Measurements from ENCODE around the gene RPL26.
A peak's percentile ranks its signal among the peaks of the same experiment; 100 is the strongest.

RPL26 gene

DNA sequence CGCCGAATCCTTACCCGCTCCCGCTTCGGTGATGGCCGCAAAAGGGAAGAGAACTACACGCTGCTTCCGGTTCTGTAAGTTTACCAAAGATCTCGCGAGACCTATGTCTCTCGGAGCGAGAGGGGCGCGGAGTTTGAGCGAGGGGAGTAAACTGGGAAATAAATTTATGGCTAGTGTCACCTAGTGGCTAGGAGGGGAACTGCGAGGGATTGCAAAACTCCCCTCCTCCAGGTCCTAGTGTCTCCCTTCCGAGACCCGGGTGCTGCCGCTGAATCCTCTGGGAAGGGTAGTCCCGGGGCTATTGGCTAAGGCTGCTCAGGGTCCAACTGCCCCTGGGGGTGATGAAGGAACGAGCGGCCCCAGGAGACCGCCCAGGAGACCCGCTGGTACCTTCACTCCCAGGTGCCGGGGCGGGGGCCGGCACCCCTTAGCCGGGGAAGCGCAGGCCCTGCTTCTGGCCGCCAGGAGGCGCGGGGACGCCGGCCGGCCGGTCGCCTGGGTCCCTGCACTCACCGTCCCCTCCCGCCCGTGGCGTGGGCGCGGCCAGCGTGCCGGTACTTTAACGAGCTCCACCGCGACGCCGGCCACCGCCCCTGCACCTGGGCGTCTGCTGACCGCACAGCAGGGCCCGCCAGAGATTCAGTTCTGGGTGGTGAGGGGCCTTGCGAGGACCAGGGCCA lies at the start of gene RPL26:
TSS of gene RPL26 (minus strand) at position 51 of the 680 bp plus-strand sequence. CDS start 883 bp downstream, outside the sequence.
- peak; percentile 80 to 86 for DNase-seq (ENCODE audit: extremely low read depth in 1 of 2, low read depth in 1 of 2)

DNA sequence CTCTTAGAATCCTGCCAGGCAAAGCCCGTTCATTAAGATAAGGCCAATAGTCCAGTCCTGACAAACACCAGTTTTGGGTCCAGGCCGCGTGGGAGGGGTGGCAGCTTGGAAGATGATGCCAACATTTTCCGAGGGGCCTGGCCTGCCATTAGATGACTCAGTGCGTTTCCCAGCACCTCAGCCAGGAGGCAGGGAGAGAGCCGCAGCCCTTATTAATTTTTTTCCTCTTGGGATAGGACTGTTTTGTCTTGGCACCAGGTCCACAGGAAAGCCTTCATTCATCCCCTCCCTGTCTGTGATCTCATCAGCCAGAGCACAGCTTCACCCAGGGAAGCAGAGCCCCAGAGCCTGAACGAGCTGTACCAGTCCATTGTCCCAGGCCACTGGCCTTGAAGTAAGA lies 48.0 kb upstream of the RPL26 start:
- DNase-seq (ENCODE audit: extremely low read depth in 1 of 2, low read depth in 1 of 2) = no peak

DNA sequence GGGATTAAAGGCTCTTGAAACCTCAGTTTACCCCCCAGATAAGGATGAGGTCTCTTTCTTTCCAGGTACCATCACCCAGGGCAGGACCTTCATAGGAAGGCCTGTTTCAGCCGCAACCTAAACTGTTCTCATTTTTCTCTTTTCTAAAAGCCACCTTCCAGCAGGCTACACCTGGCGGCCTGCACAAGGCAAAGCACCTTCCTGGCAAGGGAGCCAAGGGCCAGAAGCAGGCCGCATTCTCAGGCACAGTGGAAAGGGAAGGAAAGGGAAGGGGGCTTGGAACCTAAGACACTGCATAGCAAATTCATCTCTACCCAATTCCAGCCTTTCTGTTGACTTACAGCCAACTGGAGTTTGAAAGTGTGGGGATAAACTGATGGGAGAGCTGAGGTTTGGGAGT lies 43.8 kb upstream of the RPL26 start:
- no peak for DNase-seq (ENCODE audit: extremely low read depth in 1 of 2, low read depth in 1 of 2)

DNA sequence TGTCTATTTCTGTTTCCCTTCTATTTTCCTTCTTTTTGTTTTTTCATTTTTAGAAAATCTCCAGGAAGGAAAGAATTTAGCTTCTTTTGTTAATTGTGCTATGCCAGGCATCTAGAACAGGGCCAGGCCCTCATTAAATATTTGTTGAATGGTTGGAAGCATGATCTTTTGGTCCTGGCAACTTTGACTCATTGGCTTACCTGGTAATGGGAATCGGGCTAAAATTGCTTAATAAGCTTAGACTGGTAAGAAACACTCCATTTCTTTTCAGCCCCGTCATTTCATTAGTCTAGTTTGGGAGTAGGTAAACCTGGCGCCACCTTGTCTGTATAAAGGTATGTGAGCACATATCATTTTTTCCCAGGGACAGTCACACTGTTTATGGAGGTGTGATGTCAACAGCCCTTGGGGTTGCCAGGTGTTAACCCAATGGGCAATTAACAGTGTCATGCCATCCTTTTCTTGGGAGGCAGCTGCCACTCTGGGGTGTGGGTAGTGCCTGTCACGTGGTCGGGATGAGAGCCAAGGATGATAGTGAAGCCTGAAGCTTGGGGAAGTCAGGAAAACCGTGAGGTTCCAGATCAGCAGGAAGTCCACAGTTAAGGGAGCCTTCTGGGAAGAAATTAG lies 43.2 kb upstream of the RPL26 start:
- DNase-seq (ENCODE audit: extremely low read depth in 1 of 2, low read depth in 1 of 2) = no peak

DNA sequence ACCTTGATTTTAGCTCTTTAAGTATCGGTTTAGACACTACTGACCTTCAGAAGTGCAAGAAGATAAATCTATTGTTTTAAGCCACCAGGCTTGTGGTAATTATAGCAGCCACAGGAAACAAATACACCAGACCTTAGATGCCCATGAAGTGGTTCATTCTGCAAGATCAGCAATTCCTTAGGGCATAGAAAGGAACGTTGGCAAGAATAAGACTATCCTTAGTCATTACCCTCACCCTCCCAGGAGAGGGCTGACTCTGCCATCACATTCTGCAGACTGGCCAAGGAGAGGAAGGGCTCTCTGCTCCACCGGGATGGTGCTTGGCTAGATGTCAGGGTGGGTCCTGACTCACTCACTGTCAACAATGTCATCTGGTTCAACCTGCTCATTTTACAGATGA lies 38.6 kb upstream of the RPL26 start:
- no peak for DNase-seq (ENCODE audit: extremely low read depth in 1 of 2, low read depth in 1 of 2)

DNA sequence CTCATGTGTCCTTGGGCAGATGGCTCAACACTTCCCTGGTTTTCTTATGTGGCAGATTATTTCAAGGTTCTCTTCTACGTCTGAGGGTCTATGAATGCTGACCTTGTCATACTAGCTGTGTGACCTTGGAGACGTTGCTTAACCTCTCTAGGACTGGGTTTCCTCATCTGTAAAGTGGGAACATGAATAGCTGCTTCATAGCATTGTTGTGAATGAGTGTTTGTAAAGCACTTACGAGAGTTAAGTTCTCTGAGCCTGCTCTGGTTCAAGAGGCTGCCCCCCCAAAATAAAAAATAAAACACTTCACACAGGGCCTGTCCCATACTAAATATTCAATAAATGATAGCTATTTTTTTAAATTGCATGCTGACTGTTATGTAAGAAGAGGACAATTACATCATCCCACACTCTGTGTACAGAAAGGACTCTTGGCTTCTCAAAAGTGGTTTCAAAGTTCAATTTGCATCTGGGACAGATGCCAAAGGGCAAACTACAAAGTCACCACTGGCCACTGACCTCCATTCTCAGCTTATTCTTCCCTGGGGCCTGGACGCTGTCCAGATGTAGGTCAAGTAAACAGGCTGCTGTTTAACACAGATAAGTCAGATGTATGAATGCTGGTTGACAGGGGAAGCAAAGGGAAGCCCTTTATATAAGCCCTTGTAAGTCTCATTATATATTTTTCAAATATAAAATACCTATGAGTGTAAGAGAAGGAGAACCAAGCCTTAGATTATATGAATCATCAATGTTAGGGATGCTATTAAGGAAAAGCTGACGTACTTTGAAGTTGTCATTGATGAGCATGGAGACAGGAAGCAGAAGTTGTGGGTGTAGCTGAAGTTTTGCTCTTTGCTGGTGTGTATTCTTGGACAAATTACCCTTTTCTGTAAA lies 37.3 kb upstream of the RPL26 start:
- DNase-seq (ENCODE audit: extremely low read depth in 1 of 2, low read depth in 1 of 2) = no peak

DNA sequence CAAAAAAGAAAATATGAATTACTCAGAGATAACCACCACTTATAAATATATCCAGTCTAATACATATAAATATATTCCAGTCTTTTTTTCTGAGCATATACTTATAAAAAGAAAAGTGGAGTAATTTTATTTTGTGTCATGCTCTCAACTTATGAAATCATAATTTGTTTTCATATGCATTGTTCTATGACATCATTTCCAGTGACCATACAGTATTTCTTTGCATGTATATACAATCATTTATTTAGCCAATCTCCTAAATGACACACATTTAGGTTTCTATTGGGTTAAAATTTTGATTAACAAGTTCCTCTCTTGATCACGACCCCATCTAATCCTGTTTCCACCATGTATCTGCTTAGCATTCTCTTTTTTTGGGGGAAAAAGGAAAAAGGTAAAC lies 36.3 kb upstream of the RPL26 start:
- DNase-seq (ENCODE audit: extremely low read depth in 1 of 2, low read depth in 1 of 2) = no peak

DNA sequence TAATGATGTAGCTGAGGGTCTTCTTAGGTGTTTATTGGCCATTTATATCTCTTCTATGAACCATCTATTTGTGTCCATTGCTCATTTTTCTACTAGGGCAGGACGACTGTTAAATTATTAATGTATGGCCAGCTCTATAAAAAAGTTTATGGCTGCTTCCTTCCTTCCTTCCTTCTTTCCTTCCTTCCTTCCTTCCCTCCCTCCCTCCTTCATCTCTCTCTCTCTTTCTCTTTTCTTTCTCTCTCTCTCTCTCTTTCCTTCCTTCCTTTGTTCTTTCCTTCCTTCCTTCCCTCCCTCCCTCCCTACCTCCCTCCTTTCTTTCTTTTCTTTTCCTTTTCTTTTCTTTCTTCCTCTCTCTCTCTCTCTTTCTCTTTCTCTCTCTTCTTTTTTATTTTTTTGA lies 35.5 kb upstream of the RPL26 start:
- no peak for DNase-seq (ENCODE audit: extremely low read depth in 1 of 2, low read depth in 1 of 2)

DNA sequence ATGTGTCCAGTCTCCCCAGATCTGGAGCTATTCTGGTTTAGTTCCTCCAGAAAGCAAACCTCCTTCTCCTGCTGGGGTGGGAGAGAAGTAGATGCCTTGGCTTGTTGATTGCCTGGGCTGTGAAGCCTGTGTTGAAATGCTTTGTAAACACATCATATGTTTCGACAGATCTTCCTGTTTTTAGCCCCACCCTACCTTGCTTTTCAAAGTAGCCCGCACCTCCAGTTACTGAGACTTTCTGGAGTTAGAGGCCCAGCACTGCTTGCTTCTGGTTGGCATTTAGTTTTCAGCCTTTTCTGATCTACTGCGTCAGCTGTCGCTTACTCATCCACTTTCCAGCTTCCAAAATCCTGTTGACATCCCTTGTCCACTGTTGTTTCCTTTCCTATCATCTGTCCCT lies 34.8 kb upstream of the RPL26 start:
- DNase-seq (ENCODE audit: extremely low read depth in 1 of 2, low read depth in 1 of 2) = no peak

DNA sequence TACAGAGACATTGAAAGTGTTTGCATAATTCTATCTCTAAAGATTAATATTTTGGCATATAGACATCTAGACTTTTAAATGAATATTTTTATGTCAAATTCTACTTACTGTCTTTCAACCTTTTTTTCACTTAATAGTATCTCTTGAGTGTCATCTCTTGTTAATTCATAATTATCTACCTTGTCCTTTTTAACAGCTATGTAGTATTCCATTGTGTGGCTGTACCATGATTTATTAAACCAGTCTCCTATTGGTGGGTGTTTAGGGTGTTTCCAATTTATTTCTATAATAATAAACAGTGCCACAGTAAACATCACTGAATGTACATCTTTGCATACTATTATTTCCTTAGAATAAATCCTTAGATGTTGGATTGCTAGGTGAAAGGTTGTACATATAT lies 30.9 kb upstream of the RPL26 start:
- DNase-seq (ENCODE audit: extremely low read depth in 1 of 2, low read depth in 1 of 2) = no peak

DNA sequence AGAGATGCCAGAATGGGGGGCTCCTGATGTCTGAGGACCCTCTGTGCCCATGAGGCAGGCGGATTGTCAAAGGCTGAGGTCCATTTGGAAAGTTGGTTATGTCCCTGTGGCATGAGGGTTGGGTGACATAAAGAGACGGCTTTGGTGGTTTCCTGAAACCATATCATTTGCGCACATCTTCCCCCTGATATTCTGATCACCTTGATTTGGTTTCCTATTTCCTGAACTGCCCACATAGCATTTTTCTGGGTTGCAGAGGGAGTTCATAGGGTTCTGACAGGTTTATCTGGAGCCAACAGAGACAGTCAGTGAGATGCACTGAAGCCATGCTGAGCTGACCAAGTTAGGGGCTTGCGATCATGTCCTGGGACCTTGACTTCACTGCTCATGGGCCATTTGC lies 30.3 kb upstream of the RPL26 start:
- DNase-seq (ENCODE audit: extremely low read depth in 1 of 2, low read depth in 1 of 2) = no peak

DNA sequence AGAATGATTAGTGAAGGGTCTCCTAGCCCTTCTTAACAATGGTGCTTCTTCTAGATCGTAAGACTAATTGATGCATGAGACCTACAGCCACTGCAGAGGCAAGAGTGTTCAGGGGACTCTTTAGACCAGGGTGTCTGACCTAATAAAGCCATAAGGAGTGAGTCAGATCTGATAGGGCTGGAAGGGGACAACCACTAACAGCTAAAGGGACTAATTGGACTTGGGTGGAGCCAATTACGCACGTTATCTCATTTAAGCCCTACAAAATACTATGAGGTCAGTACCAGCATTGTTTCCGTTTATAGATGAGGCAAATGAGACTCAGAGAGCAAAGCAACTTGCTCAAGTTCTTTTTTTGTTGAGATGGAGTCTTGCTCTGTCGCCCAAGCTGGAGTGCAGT lies 29.1 kb upstream of the RPL26 start:
- DNase-seq (ENCODE audit: extremely low read depth in 1 of 2, low read depth in 1 of 2) = no peak

DNA sequence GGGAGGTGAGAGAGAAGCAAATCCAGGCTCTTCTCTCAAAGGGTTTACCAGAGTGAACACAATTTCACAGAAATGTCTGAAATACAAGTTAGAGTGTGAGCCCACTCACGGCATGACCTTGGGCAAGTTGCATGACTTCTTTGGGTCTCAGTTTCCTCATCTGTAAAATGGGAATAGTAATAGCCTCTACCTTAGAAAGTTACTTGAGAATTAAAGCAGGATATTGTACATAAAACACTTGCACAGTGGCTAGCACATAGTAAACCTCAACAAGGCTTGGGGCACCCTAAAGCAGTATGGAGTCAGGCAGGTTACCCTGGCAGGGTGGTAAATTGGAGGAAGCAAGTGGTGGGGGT lies 27.9 kb upstream of the RPL26 start:
- DNase-seq (ENCODE audit: extremely low read depth in 1 of 2, low read depth in 1 of 2) = no peak

DNA sequence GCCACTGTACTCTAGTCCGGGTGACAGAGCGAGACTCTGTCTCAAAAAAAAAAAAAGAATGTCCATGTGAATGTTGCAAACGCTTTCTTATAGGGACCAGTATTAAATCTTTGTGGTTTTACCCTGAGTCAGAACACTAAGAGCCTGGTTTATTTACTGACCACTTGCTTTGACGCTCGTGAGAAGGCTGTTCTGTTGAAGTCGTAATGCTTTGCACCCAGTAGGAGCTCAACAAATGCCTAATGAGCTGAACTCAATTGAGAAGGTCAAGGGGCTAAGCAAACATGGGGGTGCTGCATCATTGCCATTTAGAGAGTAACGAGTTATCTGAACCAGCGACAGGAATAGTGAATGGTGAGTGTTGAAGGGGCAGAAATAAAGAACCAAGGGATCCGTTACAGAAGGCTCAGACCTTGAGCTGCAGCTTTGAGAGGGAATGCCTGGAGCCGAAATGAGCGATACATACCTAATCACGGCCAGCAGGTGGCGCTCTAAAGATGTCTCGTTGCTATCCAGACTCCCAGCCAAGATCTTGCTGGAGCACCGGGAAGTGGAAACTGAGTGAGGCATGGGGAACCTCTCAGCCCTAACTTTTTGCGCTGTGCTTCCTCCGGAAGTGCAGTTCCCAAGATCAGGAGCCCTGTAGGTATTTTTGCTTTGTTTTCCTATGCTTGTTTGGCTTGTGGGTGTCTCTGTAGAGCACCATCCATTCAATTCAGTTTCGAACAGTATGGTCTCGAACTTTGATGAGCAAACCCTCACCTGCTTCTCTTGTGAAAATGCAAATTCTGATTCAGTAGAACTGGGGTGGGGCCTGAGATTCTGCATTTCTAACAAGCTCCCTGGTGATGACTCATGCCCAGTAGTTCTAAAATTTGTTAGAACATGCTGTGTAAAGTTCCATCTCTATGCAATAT lies 27.2 kb upstream of the RPL26 start:
- peak; percentile 47 to 74 for DNase-seq (ENCODE audit: extremely low read depth in 1 of 2, low read depth in 1 of 2)

DNA sequence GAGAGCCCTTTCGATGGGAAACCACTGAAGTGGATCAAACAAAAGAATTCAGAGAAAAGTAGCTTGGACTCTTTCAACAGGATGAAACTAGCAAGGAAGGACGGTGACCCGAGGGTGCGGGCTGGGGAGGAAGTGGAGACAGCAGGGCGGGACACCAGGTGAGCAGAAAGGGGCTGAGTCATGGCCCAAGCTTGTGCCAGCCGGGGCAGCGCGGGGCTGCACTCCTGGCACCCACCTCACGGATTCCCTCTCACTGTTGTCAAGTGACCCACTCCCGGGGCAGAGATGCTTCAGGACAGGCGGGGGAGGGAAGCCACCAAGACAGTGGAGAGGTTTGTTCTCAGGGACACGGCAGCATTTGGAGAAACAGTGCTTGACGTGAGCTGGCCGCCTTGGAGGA lies 25.4 kb upstream of the RPL26 start:
- no peak for DNase-seq (ENCODE audit: extremely low read depth in 1 of 2, low read depth in 1 of 2)

DNA sequence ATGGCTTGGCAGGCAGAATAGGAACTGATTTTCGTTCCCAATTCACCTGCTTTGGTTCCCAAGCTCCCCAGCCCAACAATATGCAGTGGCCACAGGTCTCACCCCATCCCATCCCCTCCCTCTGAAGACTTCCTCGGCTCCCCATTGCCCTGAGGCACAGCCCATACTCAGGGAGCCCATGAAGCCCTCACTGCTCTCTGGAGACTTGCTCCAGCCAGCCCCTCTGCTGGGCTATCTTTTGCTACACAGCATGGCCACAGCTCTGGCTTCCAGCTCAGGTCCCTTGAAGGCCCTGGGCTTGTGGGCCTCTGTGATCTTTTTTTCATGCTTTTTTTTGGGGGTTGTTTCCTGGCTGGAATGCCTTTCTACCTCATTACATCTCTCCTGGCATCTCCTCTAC lies 23.2 kb upstream of the RPL26 start:
- no peak for DNase-seq (ENCODE audit: extremely low read depth in 1 of 2, low read depth in 1 of 2)

DNA sequence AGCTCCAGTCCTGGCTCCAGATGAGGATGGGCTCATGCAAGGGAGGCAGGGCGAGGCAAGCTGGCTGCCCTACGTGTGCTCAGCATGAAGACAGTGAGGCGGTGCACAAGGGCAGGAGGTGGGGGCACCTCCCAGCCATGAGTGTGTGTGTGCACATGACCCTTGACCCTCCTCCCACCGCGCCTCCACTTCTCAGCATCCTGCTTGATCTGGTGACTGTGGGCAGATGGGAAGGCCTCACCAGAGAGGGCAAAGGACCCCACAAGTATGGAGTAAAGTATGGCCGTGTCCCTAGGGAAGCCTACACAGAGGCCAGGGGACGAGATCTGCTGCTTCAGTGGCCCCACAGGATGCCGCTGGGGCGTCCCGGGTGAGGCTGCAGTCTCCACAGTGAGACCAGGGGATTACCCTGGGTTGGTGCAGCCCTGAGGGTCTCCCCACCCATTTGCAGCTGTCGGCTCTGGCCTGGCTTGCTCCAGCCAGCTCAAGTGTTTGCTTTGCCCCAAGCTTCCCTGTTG lies 22.6 kb upstream of the RPL26 start:
- no peak for DNase-seq (ENCODE audit: extremely low read depth in 1 of 2, low read depth in 1 of 2)

DNA sequence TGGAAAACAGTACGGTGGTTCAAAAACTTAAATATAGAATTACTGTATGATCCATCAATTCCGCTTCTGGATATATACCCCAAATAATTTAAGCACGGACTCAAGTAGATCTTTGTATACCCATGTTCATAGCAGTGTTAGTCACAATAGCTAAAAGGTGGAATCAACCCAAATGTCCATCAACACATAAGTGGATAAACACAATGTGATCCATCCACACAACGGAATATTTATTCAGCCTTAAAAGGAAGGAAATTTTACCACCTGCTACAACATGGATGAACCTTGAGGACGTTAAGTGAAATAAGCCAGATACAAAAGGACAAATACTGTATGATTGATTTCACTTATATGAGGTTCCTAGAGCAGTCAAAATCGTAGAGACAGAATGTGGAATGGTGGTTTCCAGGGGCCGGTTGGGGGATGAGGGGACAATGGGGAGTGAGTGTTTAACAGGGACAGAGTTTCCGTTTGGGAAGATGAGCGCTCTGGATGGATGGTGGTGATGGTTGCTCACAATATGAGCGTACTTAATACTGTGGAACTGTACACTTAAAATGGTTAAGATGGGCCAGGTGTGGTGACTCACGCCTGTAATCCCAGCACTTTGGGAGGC lies 20.0 kb upstream of the RPL26 start:
- DNase-seq (ENCODE audit: extremely low read depth in 1 of 2, low read depth in 1 of 2) = no peak

DNA sequence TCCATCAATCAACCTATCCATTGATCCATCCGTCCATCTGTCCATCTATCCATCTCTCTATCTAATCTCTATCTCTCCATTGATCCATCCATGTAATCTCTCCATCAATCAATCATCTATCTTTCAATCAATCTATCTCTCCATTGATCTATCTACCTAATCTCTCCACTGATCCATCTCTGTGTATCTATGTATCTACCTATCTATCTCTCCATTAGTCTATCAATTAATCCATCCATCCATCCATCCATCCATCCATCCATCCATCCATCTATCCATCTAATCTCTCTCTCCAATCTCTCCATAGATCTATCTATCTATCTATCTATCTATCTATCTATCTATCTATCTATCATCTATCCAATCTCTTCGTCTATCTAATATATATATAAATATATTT lies 18.1 kb upstream of the RPL26 start:
- DNase-seq (ENCODE audit: extremely low read depth in 1 of 2, low read depth in 1 of 2) = no peak

DNA sequence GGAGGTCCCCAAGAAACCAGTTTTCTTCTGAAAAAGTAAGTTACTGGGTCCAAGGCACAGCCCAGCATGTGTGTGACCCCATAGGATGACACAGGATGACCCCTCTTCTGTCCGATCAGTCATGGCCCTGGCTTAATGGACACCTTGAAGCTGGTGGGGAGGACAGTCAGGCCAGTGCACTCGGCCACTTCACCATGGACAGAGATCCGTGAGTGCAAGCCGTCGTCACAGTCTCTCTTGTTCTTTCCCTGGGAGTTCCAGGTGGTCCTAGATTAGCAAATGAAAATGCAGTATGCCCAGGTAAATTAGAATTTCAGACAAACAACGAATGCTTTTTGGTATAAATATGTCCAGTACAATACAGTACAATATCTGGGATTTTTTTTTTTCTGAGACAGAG lies 16.0 kb upstream of the RPL26 start:
- DNase-seq (ENCODE audit: extremely low read depth in 1 of 2, low read depth in 1 of 2) = no peak
